Eye (tissue), 1 donor: Measurements from ENCODE around the gene FEZF1.

Experiments used
- DNase-seq: peaks from one replicate; pipeline ENCODE4 v3.0.0-alpha.2; 2015

The FEZF1 gene

GRCh38 chr7:122304319-122304975 is at the start of gene FEZF1:
Gene FEZF1 (minus strand): TSS chr7:122304750. CDS start chr7:122304437, 313 bp downstream.
- peak; percentile 68 for DNase-seq

- no peak for DNase-seq
Observed at GRCh38 chr7:122352454-122352853, 47.9 kb upstream of the FEZF1 start.

GRCh38 chr7:122350701-122351100 is 46.2 kb upstream of the FEZF1 start:
- DNase-seq = no peak

- no peak for DNase-seq
Observed at GRCh38 chr7:122344303-122344620, 39.7 kb upstream of the FEZF1 start.

GRCh38 chr7:122343601-122344302 is 39.2 kb upstream of the FEZF1 start:
- no peak for DNase-seq

- no peak for DNase-seq
Observed at GRCh38 chr7:122340427-122340826, 35.9 kb upstream of the FEZF1 start.

GRCh38 chr7:122339145-122339904 is 34.8 kb upstream of the FEZF1 start:
- DNase-seq = no peak

GRCh38 chr7:122337011-122337410 is 32.5 kb upstream of the FEZF1 start:
- peak; percentile 23 for DNase-seq

GRCh38 chr7:122329145-122329802 is 24.7 kb upstream of the FEZF1 start:
- DNase-seq = peak; percentile 25

- no peak for DNase-seq
Observed at GRCh38 chr7:122327969-122328368, 23.4 kb upstream of the FEZF1 start.

GRCh38 chr7:122316467-122317388 is 12.2 kb upstream of the FEZF1 start:
- DNase-seq = peak; percentile 78

- DNase-seq = peak; percentile 65
Observed at GRCh38 chr7:122315507-122316466, 11.2 kb upstream of the FEZF1 start.

GRCh38 chr7:122314284-122314683 is 9.7 kb upstream of the FEZF1 start:
- DNase-seq = peak; percentile 41

GRCh38 chr7:122312789-122313188 is 8.2 kb upstream of the FEZF1 start:
- DNase-seq = peak; percentile 4

- DNase-seq = peak; percentile 67
Observed at GRCh38 chr7:122311734-122312450, 7.3 kb upstream of the FEZF1 start.

GRCh38 chr7:122311050-122311700 is 6.6 kb upstream of the FEZF1 start:
- peak; percentile 75 for DNase-seq

GRCh38 chr7:122310119-122311021 is 5.8 kb upstream of the FEZF1 start:
- peak; percentile 80 for DNase-seq

- peak; percentile 55 for DNase-seq
Observed at GRCh38 chr7:122309421-122309820, 4.9 kb upstream of the FEZF1 start.

- peak; percentile 60 for DNase-seq
Observed at GRCh38 chr7:122307228-122307621, 2.7 kb upstream of the FEZF1 start.
